ENCODE data around the gene CARMIL1.

- TF ChIP-seq CTCF (IDR thresholded peaks at IDR 0.05) (no peak), POLR2A (IDR thresholded peaks at IDR 0.05) (no peak), POLR2AphosphoS5 (IDR thresholded peaks at IDR 0.05) (no peak)
These were observed 30.7 kb downstream of the CARMIL1 start for GRCh38 chr6:25309886-25310285.

All from breast epithelium (tissue), 3 donors.